Measurements from ENCODE around the gene PPP1R14C. TPM values are rescaled to one million over a fixed set of nuclear protein-coding genes. Genes with fewer than 3 reads are reported as not detected.
A peak's percentile ranks its signal among the peaks of the same experiment; 100 is the strongest.

Gene PPP1R14C
- total RNA-seq (2021) (9.8 and 12.1 TPM in 2 replicates), Bru-seq, nascent RNA (percentile 57 among the genes with signal in this experiment), BruChase-seq, experiment 1, labeled RNA remaining after a 2-hour chase (percentile 60 among the genes with signal in this experiment), BruChase-seq, experiment 2, labeled RNA remaining after a 6-hour chase (percentile 60 among the genes with signal in this experiment)
- long read RNA-seq, transcript PPP1R14C-201 (4 exons, 2,152 nt): major isoform, 38 of 41 reads
- long read RNA-seq, partial matches to known transcripts: 0 of 41 reads
- long read RNA-seq, other reads (novel, unspliced or antisense): 3 of 41 reads

- Histone ChIP-seq H3K79me2 (ENCODE audit: low read depth) (peaks cover 40% of the 10 kb centered on the region), H3K27me3 (ENCODE audit: insufficient read depth, low read depth) (no peaks in the 10 kb centered on the region), H3K9me3 (ENCODE audit: insufficient read depth, low read depth) (no peaks in the 10 kb centered on the region), H4K20me1 (ENCODE audit: insufficient read depth) (no peaks in the 10 kb centered on the region), H3K4me2 (peak within 1 kb of the TSS; percentile 92), H3K36me3 (ENCODE audit: low read depth) (no peaks in the 10 kb centered on the region), H3K4me1 (replicated peaks; ENCODE audit: insufficient read depth) (peaks cover 68% of the 10 kb centered on the region), H2AFZ (peak within 1 kb of the TSS; percentile 81), H3K27ac (peak within 1 kb of the TSS; percentile 71), H3K4me3 (peak within 1 kb of the TSS; percentile 76), H3K9me2 (ENCODE audit: insufficient read depth) (no peaks in the 10 kb centered on the region), H3F3A (ENCODE audit: insufficient read depth, low read depth) (peaks cover 34% of the 10 kb centered on the region)
- TF ChIP-seq CTCF (conservative IDR thresholded peaks at IDR 0.05) (no peak), EZH2 (IDR thresholded peaks at IDR 0.05; ENCODE audit: low read depth) (no peak)
- peak in 1 of 2 experiments; percentile 59 for DNase-seq
- CTCF ChIA-PET: no interaction called here
- POLR2A ChIA-PET (ENCODE audit: unreplicated experiment): interaction anchor here (0.5 kb wide), 1 partner anchor 521 kb away, joined by 7 read pairs; no protein-coding TSS in a partner anchor
- BruUV-seq (replicated peaks): no TSS peak
- intact Hi-C loops (cut with micrococcal nuclease; ENCODE audit: unreplicated experiment): loop anchor here (5.0 kb wide), 1 partner anchor 114 kb away; no protein-coding TSS in a partner anchor
Observed at GRCh38 chr6:150142670-150143515, at the start of gene PPP1R14C. Gene PPP1R14C (plus strand): TSS chr6:150143044. CDS start chr6:150143193, 149 bp downstream.

- no peak for TF ChIP-seq EZH2 (IDR thresholded peaks at IDR 0.05; ENCODE audit: low read depth)
- TF ChIP-seq CTCF (conservative IDR thresholded peaks at IDR 0.05): no peak
- H3F3A ChIP-seq (ENCODE audit: insufficient read depth, low read depth): no peaks in the 10 kb centered on the region
- no peaks in the 10 kb centered on the region for H4K20me1 ChIP-seq (ENCODE audit: insufficient read depth)
- no peaks in the 10 kb centered on the region for H3K36me3 ChIP-seq (ENCODE audit: low read depth)
- intact Hi-C loops (cut with micrococcal nuclease; ENCODE audit: unreplicated experiment): no loop called here
- no peak overlapping the region for H3K4me2 ChIP-seq
- BruUV-seq (replicated peaks): no TSS peak
- no peak overlapping the region for H3K27ac ChIP-seq
- no peaks in the 10 kb centered on the region for H3K9me2 ChIP-seq (ENCODE audit: insufficient read depth)
- H3K4me1 ChIP-seq (replicated peaks; ENCODE audit: insufficient read depth): no peaks in the 10 kb centered on the region
- CTCF ChIA-PET: no interaction called here
- no peak for DNase-seq
- POLR2A ChIA-PET (ENCODE audit: unreplicated experiment): no interaction called here
- H3K9me3 ChIP-seq (ENCODE audit: insufficient read depth, low read depth): no peaks in the 10 kb centered on the region
- H3K27me3 ChIP-seq (ENCODE audit: insufficient read depth, low read depth): no peaks in the 10 kb centered on the region
- H3K79me2 ChIP-seq (ENCODE audit: low read depth): no peaks in the 10 kb centered on the region
- H2AFZ ChIP-seq: no peak overlapping the region
- no peak overlapping the region for H3K4me3 ChIP-seq
Observed at GRCh38 chr6:150093397-150093796, 49.4 kb upstream of the PPP1R14C start.

GRCh38 chr6:150098155-150098554 lies 44.7 kb upstream of the PPP1R14C start:
- no peaks in the 10 kb centered on the region for H3K9me2 ChIP-seq (ENCODE audit: insufficient read depth)
- no peak overlapping the region for H3K4me2 ChIP-seq
- H3K79me2 ChIP-seq (ENCODE audit: low read depth): no peaks in the 10 kb centered on the region
- no peak for DNase-seq
- no peaks in the 10 kb centered on the region for H3K36me3 ChIP-seq (ENCODE audit: low read depth)
- ChIA-PET POLR2A (ENCODE audit: unreplicated experiment) (no interaction called here), CTCF (no interaction called here)
- no peak overlapping the region for H3K4me3 ChIP-seq
- TF ChIP-seq CTCF (conservative IDR thresholded peaks at IDR 0.05): no peak
- TF ChIP-seq EZH2 (IDR thresholded peaks at IDR 0.05; ENCODE audit: low read depth): no peak
- intact Hi-C loops (cut with micrococcal nuclease; ENCODE audit: unreplicated experiment): no loop called here
- H3F3A ChIP-seq (ENCODE audit: insufficient read depth, low read depth): no peaks in the 10 kb centered on the region
- H2AFZ ChIP-seq: no peak overlapping the region
- no TSS peak for BruUV-seq (replicated peaks)
- no peaks in the 10 kb centered on the region for H3K27me3 ChIP-seq (ENCODE audit: insufficient read depth, low read depth)
- H3K9me3 ChIP-seq (ENCODE audit: insufficient read depth, low read depth): no peaks in the 10 kb centered on the region
- no peaks in the 10 kb centered on the region for H3K4me1 ChIP-seq (replicated peaks; ENCODE audit: insufficient read depth)
- no peak overlapping the region for H3K27ac ChIP-seq
- H4K20me1 ChIP-seq (ENCODE audit: insufficient read depth): no peaks in the 10 kb centered on the region

Measured in PC-9 (cell line).